SK-N-MC (cell line): ENCODE measurements around the gene RPL10A.

Experiments used
- EZH2 ChIP-seq: fragments of 200-600 bp; sonication (generic); IDR thresholded peaks from one replicate; pipeline ENCODE4 v1.6.1; 2017; ENCODE audit warnings: antibody characterized with exemption
- FOXP2 ChIP-seq: optimal IDR thresholded peaks from 2 replicates; pipeline ENCODE3; 2011; ENCODE audit warnings: mild to moderate bottlenecking, moderate library complexity; ENCODE audit not compliant: insufficient read depth; ENCODE audit errors: extremely low read length, control extremely low read depth
- POLR2AphosphoS5 ChIP-seq: IDR thresholded peaks from 2 replicates; pipeline ENCODE4 v1.6.1; 2012; ENCODE audit warnings: mild to moderate bottlenecking, low read depth, low read length, borderline replicate concordance

GRCh38 chr6:35498422-35499067 is 30.3 kb downstream of the RPL10A start:
- TF ChIP-seq POLR2AphosphoS5, result no peak
- no peak for TF ChIP-seq EZH2
- no peak for TF ChIP-seq FOXP2
